ENCODE results near the gene MTR. TPM values are rescaled to one million over a fixed set of nuclear protein-coding genes. Genes with fewer than 3 reads are reported as not detected.

The MTR gene
- total and polyA plus RNA-seq, 9 of the 15 experiments (the other 6 are each of a cell fraction or from before 2014, with no cell fraction given), result 3.4 to 44.3 (median 20.3) TPM

DNA sequence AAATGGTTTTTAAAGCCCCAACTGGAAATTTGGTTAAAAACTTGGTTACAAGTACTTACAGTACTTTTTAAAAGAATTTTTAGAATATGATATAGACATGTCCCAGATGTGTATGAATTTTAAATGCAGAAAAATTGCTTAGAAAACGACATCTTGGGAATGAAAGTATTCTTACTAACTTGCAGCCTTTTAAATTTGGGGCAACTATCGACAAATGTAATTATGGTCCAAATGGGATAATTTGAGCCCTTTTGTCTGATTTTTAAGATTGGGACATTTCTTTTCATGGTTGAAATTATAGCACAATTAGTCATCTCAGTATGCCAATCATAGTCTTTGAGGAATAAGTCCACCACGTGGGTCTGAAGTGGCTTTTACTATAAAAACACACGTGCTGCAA is 43.2 kb upstream of the MTR start (continued):
- no peak for TF ChIP-seq ESRRA (IDR thresholded peaks at IDR 0.05; ENCODE audit: borderline replicate concordance, low read depth)
- no peak for TF ChIP-seq ZNF212 (CRISPR knock-in tag; IDR thresholded peaks at IDR 0.05)
- TF ChIP-seq ZFP36 (IDR thresholded peaks at IDR 0.05; ENCODE audit: low read depth, low read length, partially characterized antibody), result peak; percentile 37
- TF ChIP-seq, protein P1, sequence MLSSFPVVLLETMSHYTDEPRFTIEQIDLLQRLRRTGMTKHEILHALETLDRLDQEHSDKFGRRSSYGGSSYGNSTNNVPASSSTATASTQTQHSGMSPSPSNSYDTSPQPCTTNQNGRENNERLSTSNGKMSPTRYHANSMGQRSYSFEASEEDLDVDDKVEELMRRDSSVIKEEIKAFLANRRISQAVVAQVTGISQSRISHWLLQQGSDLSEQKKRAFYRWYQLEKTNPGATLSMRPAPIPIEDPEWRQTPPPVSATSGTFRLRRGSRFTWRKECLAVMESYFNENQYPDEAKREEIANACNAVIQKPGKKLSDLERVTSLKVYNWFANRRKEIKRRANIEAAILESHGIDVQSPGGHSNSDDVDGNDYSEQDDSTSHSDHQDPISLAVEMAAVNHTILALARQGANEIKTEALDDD (IDR thresholded peaks at IDR 0.05), result no peak
- TF ChIP-seq, protein P2, sequence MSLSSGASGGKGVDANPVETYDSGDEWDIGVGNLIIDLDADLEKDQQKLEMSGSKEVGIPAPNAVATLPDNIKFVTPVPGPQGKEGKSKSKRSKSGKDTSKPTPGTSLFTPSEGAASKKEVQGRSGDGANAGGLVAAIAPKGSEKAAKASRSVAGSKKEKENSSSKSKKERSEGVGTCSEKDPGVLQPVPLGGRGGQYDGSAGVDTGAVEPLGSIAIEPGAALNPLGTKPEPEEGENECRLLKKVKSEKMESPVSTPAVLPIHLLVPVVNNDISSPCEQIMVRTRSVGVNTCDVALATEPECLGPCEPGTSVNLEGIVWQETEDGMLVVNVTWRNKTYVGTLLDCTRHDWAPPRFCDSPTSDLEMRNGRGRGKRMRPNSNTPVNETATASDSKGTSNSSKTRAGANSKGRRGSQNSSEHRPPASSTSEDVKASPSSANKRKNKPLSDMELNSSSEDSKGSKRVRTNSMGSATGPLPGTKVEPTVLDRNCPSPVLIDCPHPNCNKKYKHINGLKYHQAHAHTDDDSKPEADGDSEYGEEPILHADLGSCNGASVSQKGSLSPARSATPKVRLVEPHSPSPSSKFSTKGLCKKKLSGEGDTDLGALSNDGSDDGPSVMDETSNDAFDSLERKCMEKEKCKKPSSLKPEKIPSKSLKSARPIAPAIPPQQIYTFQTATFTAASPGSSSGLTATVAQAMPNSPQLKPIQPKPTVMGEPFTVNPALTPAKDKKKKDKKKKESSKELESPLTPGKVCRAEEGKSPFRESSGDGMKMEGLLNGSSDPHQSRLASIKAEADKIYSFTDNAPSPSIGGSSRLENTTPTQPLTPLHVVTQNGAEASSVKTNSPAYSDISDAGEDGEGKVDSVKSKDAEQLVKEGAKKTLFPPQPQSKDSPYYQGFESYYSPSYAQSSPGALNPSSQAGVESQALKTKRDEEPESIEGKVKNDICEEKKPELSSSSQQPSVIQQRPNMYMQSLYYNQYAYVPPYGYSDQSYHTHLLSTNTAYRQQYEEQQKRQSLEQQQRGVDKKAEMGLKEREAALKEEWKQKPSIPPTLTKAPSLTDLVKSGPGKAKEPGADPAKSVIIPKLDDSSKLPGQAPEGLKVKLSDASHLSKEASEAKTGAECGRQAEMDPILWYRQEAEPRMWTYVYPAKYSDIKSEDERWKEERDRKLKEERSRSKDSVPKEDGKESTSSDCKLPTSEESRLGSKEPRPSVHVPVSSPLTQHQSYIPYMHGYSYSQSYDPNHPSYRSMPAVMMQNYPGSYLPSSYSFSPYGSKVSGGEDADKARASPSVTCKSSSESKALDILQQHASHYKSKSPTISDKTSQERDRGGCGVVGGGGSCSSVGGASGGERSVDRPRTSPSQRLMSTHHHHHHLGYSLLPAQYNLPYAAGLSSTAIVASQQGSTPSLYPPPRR (CRISPR knock-in tag; IDR thresholded peaks at IDR 0.05; ENCODE audit: borderline replicate concordance), result no peak
- TF ChIP-seq, protein P3, sequence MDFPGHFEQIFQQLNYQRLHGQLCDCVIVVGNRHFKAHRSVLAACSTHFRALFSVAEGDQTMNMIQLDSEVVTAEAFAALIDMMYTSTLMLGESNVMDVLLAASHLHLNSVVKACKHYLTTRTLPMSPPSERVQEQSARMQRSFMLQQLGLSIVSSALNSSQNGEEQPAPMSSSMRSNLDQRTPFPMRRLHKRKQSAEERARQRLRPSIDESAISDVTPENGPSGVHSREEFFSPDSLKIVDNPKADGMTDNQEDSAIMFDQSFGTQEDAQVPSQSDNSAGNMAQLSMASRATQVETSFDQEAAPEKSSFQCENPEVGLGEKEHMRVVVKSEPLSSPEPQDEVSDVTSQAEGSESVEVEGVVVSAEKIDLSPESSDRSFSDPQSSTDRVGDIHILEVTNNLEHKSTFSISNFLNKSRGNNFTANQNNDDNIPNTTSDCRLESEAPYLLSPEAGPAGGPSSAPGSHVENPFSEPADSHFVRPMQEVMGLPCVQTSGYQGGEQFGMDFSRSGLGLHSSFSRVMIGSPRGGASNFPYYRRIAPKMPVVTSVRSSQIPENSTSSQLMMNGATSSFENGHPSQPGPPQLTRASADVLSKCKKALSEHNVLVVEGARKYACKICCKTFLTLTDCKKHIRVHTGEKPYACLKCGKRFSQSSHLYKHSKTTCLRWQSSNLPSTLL (IDR thresholded peaks at IDR 0.05), result no peak
- TF ChIP-seq RBM17 (IDR thresholded peaks at IDR 0.05; ENCODE audit: borderline replicate concordance, low read depth, low read length), result no peak
- TF ChIP-seq OTX1 (CRISPR knock-in tag; IDR thresholded peaks at IDR 0.05), result no peak
- no peak for TF ChIP-seq TAF1 (IDR thresholded peaks at IDR 0.05; ENCODE audit: control insufficient read depth, extremely low read depth, insufficient read depth, low read length, severe bottlenecking)
- TF ChIP-seq RBM39 (optimal IDR thresholded peaks at IDR 0.05; ENCODE audit: low read depth, low read length), result no peak

Data from K562 (cell line).